ENCODE measurements around the gene CORO7.

Gene CORO7

GRCh38 chr16:4307215-4308037 lies 109.0 kb downstream of the CORO7 start:
- peak; percentile 90 for DNase-seq (ENCODE audit: low spot score)

GRCh38 chr16:4306470-4307214 lies 109.8 kb downstream of the CORO7 start:
- no peak for DNase-seq (ENCODE audit: low spot score)
